ENCODE data around the gene OR7C2.

The OR7C2 gene

DNA sequence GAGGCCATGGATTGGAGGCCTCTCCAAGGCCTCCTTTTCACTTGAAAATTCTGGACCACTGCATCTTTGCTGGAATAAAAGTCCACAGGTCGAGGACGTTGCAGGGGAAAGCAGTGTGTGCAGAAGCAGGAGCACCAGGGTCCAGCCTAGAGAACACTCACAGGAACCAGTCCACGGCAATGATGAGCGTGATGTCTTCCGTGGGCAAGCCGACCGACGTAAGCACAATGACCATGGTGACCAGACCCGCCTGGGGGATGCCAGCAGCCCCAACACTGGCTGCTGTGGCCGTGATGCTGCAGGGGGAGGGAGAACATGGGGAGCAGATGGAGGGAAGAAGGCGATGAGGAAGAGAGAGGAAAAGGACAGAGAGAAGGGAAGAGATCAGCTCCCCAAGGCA is 11.5 kb downstream of the OR7C2 start:
- Histone ChIP-seq H3K9me3 (ENCODE audit: low read length) (no peaks in the 10 kb centered on the region), H3K36me3 (ENCODE audit: insufficient read depth, low read length) (no peaks in the 10 kb centered on the region), H3K27ac (ENCODE audit: low read depth, low read length) (no peak overlapping the region), H3K27me3 (ENCODE audit: control insufficient read depth in 1 of 2, insufficient read depth in 2 of 2, low read length in 2 of 2) (peaks cover 0 to 11% of the 10 kb centered on the region in 2 donors), H3K4me3 (ENCODE audit: low read depth in 1 of 2, low read length in 2 of 2) (no peak overlapping the region), H3K9ac (ENCODE audit: low read length) (no peak overlapping the region), H3K4me1 (ENCODE audit: insufficient read depth, low read length) (no peaks in the 10 kb centered on the region)

DNA sequence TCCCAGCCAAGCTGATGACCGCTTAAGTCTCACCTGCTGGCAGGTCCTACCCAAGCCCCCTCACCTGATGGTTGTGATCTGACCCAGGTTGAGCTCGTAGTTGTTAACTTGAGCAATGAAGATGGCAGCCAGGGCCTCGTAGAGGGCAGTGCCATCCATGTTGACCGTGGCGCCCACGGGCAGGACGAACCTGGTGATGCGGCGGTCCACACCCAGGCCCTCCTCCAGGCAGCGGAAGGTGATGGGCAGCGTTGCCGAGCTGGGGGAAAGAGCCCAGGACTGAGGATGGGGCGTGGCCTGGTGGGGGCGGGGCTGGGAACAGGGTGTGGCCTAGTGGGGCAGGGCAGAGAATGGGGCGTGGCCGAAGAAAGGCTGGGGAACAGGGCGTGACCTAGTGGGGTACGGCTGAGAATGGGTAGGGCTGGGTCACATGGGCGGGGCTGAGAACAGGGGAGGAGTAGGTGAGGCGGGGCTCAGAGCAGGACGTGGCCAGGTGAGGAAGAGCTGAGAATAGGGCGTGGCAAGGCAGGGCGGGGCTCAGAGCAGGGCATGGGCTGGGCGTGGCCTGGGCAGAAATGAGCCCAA is 12.9 kb downstream of the OR7C2 start:
- H3K27me3 ChIP-seq (ENCODE audit: control insufficient read depth in 1 of 2, insufficient read depth in 2 of 2, low read length in 2 of 2): peaks cover 0 to 11% of the 10 kb centered on the region in 2 donors
- no peak overlapping the region for H3K27ac ChIP-seq (ENCODE audit: low read depth, low read length)
- no peak overlapping the region for H3K4me3 ChIP-seq (ENCODE audit: low read depth in 1 of 2, low read length in 2 of 2)
- no peaks in the 10 kb centered on the region for H3K9me3 ChIP-seq (ENCODE audit: low read length)
- no peaks in the 10 kb centered on the region for H3K4me1 ChIP-seq (ENCODE audit: insufficient read depth, low read length)
- no peak overlapping the region for H3K9ac ChIP-seq (ENCODE audit: low read length)
- H3K36me3 ChIP-seq (ENCODE audit: insufficient read depth, low read length): no peaks in the 10 kb centered on the region

DNA sequence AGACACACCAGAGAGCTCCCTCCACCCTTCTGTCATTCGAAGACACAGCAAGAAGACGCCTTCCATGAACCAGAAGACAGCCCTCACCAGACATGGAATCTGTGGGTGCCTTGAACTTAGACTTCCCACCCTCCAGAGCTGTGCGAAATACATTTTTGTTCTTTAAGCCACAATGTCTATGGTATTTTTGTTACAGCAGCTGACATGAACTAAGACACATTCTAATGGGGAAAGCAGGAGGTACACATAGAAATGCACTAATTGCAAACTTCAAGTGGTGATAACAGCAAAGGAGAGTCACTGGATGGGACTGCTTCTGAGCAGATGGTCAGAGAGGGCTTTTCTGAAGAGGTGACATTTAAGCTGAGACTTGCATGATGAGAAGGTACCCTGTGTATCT is 16.2 kb downstream of the OR7C2 start:
- no peaks in the 10 kb centered on the region for H3K4me1 ChIP-seq (ENCODE audit: insufficient read depth, low read length)
- peaks cover 6% of the 10 kb centered on the region for H3K9me3 ChIP-seq (ENCODE audit: low read length)
- no peak overlapping the region for H3K9ac ChIP-seq (ENCODE audit: low read length)
- H3K36me3 ChIP-seq (ENCODE audit: insufficient read depth, low read length): no peaks in the 10 kb centered on the region
- peaks cover 0 to 6% of the 10 kb centered on the region in 2 donors for H3K27me3 ChIP-seq (ENCODE audit: control insufficient read depth in 1 of 2, insufficient read depth in 2 of 2, low read length in 2 of 2)
- no peak overlapping the region for H3K27ac ChIP-seq (ENCODE audit: low read depth, low read length)
- no peak overlapping the region for H3K4me3 ChIP-seq (ENCODE audit: low read depth in 1 of 2, low read length in 2 of 2)

DNA sequence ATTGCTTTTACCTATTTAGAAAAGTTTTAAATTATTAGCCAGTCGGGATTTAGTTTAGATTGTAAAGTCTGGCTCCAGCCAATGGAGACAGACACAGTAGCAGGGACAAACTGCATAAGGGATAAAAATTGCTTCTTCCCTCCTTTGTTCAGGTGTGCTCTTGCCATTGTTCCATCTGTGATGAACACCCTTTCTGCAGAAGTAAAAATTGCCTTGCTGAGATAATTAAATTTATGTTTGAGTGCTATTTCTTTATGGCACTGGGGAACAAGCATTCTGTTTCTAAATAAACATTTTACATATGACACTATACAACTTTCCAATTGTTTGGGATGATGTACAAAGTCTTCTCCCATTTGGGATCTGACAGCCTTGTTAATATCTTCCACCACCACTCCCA is 18.0 kb downstream of the OR7C2 start:
- H3K9me3 ChIP-seq (ENCODE audit: low read length): peaks cover 6% of the 10 kb centered on the region

DNA sequence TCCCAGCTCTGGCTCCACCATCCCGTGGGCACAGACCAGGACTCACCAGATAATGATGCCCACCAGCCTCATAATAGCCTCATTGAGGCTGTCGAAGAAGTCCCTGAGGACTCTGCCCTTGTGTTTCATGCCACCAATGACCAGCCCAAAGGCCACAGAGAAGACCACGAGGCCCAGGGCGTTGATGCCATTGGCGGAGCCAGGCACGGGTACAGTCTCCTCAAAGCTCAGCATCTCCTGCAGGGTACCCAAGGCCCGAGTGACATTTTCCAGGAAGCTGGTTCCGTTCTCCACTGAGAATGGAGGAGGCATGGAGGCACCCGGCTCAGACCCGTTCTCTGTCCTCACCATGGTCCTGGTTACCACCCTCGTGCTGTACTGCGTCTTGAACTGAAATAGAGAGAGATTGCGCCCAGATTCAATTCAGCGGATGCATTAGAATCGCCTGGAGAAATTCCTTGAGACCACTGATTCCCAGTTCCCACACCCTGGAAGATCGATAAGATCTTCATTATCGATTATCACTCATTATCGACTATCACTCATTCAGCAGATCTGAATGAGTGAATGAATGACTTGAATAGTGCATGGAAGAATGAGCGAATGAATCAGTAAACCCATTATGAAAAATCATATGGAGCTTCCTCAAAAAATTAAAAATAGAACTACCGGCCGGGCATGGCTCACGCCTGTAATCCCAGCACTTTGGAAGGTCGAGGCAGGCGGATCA is 20.8 kb downstream of the OR7C2 start:
- Histone ChIP-seq H3K9me3 (ENCODE audit: low read length) (peaks cover 6% of the 10 kb centered on the region), H3K27me3 (ENCODE audit: control insufficient read depth in 1 of 2, insufficient read depth in 2 of 2, low read length in 2 of 2) (no peaks in the 10 kb centered on the region), H3K36me3 (ENCODE audit: insufficient read depth, low read length) (no peaks in the 10 kb centered on the region), H3K4me3 (ENCODE audit: low read depth in 1 of 2, low read length in 2 of 2) (no peak overlapping the region), H3K9ac (ENCODE audit: low read length) (no peak overlapping the region), H3K4me1 (ENCODE audit: insufficient read depth, low read length) (no peaks in the 10 kb centered on the region), H3K27ac (ENCODE audit: low read depth, low read length) (no peak overlapping the region)

More for the DNA sequence above, 18.0 kb downstream of the OR7C2 start:
- Histone ChIP-seq H3K4me1 (ENCODE audit: insufficient read depth, low read length) (no peaks in the 10 kb centered on the region), H3K36me3 (ENCODE audit: insufficient read depth, low read length) (no peaks in the 10 kb centered on the region), H3K27me3 (ENCODE audit: control insufficient read depth in 1 of 2, insufficient read depth in 2 of 2, low read length in 2 of 2) (peaks cover 0 to 1% of the 10 kb centered on the region in 2 donors), H3K9ac (ENCODE audit: low read length) (no peak overlapping the region), H3K27ac (ENCODE audit: low read depth, low read length) (no peak overlapping the region), H3K4me3 (ENCODE audit: low read depth in 1 of 2, low read length in 2 of 2) (no peak overlapping the region)

DNA sequence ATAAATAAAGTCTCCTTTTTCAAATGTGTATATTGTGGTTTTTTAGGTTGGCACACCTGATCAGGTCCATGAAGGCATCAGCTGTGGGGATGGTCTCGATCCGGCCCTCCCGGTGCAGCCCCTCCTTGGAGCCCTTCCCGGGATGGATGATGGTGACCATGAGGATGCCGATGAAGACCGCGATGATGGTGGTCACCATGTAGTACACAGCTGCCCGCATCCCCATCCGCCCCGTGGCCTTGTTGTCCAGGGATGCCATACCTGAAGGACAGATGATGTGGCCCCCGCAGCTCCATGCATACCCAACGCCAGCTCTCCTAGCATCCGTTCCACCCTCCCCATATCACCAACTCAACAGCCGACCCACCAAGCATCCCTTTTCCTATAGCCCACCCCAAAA is 27.0 kb downstream of the OR7C2 start:
- Histone ChIP-seq H3K9ac (ENCODE audit: low read length) (no peak overlapping the region), H3K9me3 (ENCODE audit: low read length) (no peaks in the 10 kb centered on the region), H3K4me3 (ENCODE audit: low read depth in 1 of 2, low read length in 2 of 2) (no peak overlapping the region), H3K27ac (ENCODE audit: low read depth, low read length) (no peak overlapping the region), H3K4me1 (ENCODE audit: insufficient read depth, low read length) (no peaks in the 10 kb centered on the region), H3K27me3 (ENCODE audit: control insufficient read depth in 1 of 2, insufficient read depth in 2 of 2, low read length in 2 of 2) (no peaks in the 10 kb centered on the region), H3K36me3 (ENCODE audit: insufficient read depth, low read length) (no peaks in the 10 kb centered on the region)

DNA sequence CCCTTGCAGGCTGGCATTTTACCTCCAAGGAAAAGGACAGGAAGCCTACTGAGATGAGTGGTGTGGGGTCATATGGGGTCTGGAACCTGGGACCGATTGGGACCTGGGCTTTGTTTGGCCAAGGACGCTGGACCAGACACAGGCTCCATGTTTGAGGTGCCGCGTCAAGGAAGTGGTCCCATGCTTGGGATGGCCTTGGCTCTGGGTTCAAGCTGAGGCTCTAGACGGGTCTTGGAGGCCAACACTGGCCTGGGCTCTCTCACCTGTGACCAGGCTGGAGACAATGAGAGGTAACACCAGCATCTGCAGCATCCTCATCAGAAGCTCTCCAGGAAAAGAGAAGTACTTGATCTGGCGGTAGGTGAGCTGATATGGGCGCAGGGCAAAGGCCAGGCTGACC is 30.2 kb downstream of the OR7C2 start:
- H3K27ac ChIP-seq (ENCODE audit: low read depth, low read length): no peak overlapping the region
- H3K36me3 ChIP-seq (ENCODE audit: insufficient read depth, low read length): no peaks in the 10 kb centered on the region
- no peaks in the 10 kb centered on the region for H3K4me1 ChIP-seq (ENCODE audit: insufficient read depth, low read length)
- no peak overlapping the region for H3K9ac ChIP-seq (ENCODE audit: low read length)
- H3K27me3 ChIP-seq (ENCODE audit: control insufficient read depth in 1 of 2, insufficient read depth in 2 of 2, low read length in 2 of 2): no peaks in the 10 kb centered on the region
- H3K4me3 ChIP-seq (ENCODE audit: low read depth in 1 of 2, low read length in 2 of 2): no peak overlapping the region
- no peaks in the 10 kb centered on the region for H3K9me3 ChIP-seq (ENCODE audit: low read length)

DNA sequence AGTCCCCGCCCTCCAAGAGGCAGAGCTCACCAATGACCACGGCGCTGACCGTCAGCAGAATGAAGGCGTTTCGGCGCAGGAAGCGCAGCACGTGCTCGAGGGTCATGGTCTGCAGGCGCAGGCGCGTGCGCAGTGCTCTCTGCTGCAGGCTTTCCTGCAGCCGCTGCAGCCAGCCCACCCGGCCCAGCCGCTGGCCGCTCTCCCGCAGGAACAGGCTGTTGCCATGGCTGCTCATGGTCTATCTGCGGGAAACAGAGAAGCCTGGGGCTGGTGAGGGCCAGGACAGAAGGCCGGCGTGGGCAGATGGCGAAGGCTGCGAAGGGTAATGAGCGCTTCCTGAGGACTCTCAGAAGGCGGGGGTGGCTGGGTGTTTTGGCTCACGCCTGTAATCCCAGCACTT is 31.4 kb downstream of the OR7C2 start:
- Histone ChIP-seq H3K36me3 (ENCODE audit: insufficient read depth, low read length) (no peaks in the 10 kb centered on the region), H3K9ac (ENCODE audit: low read length) (no peak overlapping the region), H3K27me3 (ENCODE audit: control insufficient read depth in 1 of 2, insufficient read depth in 2 of 2, low read length in 2 of 2) (peaks cover 1 to 7% of the 10 kb centered on the region in 2 donors), H3K4me1 (ENCODE audit: insufficient read depth, low read length) (no peaks in the 10 kb centered on the region), H3K27ac (ENCODE audit: low read depth, low read length) (no peak overlapping the region), H3K9me3 (ENCODE audit: low read length) (no peaks in the 10 kb centered on the region), H3K4me3 (ENCODE audit: low read depth in 1 of 2, low read length in 2 of 2) (no peak overlapping the region)

DNA sequence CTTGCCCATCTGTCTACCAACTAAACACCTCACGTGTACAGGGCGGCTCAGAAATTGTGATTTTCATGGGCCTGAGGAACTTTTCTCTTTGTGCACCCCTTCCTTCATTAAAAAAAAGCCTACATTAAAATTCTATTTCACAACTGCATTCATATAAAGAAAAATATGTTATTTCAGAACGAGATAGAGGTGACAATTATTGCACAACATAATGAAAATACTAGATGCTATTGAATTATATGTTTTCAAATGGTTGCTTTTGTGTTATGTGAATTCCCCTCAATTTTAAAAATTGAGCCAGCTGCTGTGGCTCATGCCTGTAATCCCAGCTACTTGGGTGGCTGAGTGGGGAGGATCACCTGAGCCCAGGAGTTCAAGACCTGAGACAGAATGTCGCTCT is 33.2 kb downstream of the OR7C2 start:
- peaks cover 12 to 18% of the 10 kb centered on the region in 2 donors for H3K27me3 ChIP-seq (ENCODE audit: control insufficient read depth in 1 of 2, insufficient read depth in 2 of 2, low read length in 2 of 2)
- H3K27ac ChIP-seq (ENCODE audit: low read depth, low read length): no peak overlapping the region
- H3K9ac ChIP-seq (ENCODE audit: low read length): no peak overlapping the region

DNA sequence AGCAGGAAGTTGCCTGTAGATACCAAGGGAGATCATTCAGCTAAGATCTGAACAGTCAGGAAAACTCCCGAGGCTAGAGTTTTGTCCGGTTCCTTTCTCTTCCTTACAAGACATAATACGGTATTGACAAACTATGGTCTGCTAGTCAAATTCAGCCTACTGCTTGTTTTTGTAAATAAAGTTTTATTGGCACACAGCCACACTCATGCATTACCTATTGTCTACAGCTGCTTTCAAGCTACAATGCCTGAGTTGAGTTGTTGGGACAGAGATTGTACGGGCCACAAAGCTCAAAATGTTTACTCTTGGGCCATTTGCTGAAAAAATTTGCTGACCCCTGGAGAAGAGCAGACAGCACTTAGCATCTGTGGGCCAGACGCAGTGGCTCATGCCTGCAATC is 35.8 kb downstream of the OR7C2 start:
- Histone ChIP-seq H3K36me3 (ENCODE audit: insufficient read depth, low read length) (no peaks in the 10 kb centered on the region), H3K4me1 (ENCODE audit: insufficient read depth, low read length) (no peaks in the 10 kb centered on the region), H3K4me3 (ENCODE audit: low read depth in 1 of 2, low read length in 2 of 2) (no peak overlapping the region), H3K9ac (ENCODE audit: low read length) (no peak overlapping the region), H3K27me3 (ENCODE audit: control insufficient read depth in 1 of 2, insufficient read depth in 2 of 2, low read length in 2 of 2) (peaks cover 12 to 27% of the 10 kb centered on the region in 2 donors), H3K27ac (ENCODE audit: low read depth, low read length) (no peak overlapping the region), H3K9me3 (ENCODE audit: low read length) (no peaks in the 10 kb centered on the region)

More for the DNA sequence above, 33.2 kb downstream of the OR7C2 start:
- Histone ChIP-seq H3K4me1 (ENCODE audit: insufficient read depth, low read length) (no peaks in the 10 kb centered on the region), H3K36me3 (ENCODE audit: insufficient read depth, low read length) (no peaks in the 10 kb centered on the region), H3K9me3 (ENCODE audit: low read length) (no peaks in the 10 kb centered on the region), H3K4me3 (ENCODE audit: low read depth in 1 of 2, low read length in 2 of 2) (no peak overlapping the region)

DNA sequence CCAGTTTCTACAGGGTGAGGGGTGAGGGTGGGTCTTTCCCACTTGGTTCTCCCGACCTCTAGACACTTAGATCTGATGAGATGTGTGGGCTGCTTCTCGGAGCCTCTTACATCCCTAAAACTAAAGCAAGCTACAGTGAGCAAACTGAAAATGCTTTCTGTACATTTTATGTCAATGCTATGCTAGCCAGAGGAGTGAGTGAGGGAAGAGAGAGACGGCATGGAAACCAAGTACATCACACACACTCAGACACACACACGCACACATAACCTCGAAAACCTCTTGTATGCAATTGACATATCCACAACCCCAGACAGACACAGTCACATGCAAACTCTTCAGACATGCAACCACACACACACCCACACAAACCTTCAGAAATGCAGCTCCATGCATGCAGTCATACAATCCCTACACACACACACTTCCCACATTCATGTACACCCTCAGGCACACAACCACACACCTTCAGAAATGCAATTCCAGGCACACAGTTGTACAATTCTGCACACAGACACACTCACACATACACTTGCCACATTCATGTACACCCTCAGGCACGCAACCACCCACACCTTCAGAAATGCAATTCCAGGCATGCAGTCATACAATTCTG is 37.0 kb downstream of the OR7C2 start:
- no peak overlapping the region for H3K4me3 ChIP-seq (ENCODE audit: low read depth in 1 of 2, low read length in 2 of 2)
- no peak overlapping the region for H3K27ac ChIP-seq (ENCODE audit: low read depth, low read length)
- H3K9ac ChIP-seq (ENCODE audit: low read length): no peak overlapping the region
- peaks cover 12 to 27% of the 10 kb centered on the region in 2 donors for H3K27me3 ChIP-seq (ENCODE audit: control insufficient read depth in 1 of 2, insufficient read depth in 2 of 2, low read length in 2 of 2)
- H3K9me3 ChIP-seq (ENCODE audit: low read length): no peaks in the 10 kb centered on the region
- no peaks in the 10 kb centered on the region for H3K36me3 ChIP-seq (ENCODE audit: insufficient read depth, low read length)
- H3K4me1 ChIP-seq (ENCODE audit: insufficient read depth, low read length): no peaks in the 10 kb centered on the region

Data from muscle layer of colon (tissue), 2 donors.